Measurements from ENCODE around the gene NLRP1.

Gene NLRP1

DNA sequence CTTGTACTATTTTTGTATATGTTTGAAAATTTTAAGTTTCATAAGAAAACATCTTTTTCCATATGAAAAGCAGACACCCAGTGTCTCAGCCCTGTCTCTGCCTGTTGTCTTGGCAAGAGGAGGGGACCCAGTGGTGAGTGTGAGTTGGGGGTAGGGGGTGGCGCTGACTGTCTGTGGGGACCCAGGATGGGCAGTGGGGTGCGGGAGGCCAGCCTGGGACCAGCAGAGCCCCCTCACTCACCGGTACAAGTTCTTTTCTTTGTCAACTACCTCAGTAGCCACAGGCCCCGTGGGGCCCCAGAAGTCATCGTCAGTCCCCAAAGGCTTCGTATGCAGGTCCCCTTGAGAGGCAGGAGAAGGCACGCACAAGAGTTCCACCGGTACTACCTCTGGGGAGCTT is 51.7 kb downstream of the NLRP1 start:
- H3K4me3 ChIP-seq (replicated peaks; ENCODE audit: low read depth, low read length), result no peak overlapping the region
- no peak for DNase-seq (ENCODE audit: low read depth)
- TF ChIP-seq, protein P1, sequence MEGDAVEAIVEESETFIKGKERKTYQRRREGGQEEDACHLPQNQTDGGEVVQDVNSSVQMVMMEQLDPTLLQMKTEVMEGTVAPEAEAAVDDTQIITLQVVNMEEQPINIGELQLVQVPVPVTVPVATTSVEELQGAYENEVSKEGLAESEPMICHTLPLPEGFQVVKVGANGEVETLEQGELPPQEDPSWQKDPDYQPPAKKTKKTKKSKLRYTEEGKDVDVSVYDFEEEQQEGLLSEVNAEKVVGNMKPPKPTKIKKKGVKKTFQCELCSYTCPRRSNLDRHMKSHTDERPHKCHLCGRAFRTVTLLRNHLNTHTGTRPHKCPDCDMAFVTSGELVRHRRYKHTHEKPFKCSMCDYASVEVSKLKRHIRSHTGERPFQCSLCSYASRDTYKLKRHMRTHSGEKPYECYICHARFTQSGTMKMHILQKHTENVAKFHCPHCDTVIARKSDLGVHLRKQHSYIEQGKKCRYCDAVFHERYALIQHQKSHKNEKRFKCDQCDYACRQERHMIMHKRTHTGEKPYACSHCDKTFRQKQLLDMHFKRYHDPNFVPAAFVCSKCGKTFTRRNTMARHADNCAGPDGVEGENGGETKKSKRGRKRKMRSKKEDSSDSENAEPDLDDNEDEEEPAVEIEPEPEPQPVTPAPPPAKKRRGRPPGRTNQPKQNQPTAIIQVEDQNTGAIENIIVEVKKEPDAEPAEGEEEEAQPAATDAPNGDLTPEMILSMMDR (IDR thresholded peaks at IDR 0.05; ENCODE audit: low read length, missing control alignments), result no peak

DNA sequence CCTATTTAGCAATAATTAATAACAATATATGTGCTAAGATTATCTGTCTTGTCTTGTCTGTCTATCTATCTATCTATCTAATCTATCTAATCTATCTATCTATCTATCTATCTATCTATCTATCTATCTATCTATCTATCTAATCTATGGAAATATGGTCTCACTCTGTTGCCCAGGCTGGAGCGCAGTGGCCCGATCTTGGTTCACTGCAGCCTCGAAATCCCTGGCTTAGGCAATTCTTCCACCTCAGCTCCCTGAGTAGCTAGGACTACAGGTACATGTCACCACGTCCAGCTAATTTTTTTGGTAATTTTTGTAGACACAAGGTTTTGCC is 53.3 kb downstream of the NLRP1 start:
- no peak overlapping the region for H3K4me3 ChIP-seq (replicated peaks; ENCODE audit: low read depth, low read length)
- no peak for DNase-seq (ENCODE audit: low read depth)
- TF ChIP-seq, protein P1 (IDR thresholded peaks at IDR 0.05; ENCODE audit: low read length, missing control alignments), result no peak

- H3K4me3 ChIP-seq (replicated peaks; ENCODE audit: low read depth, low read length), result no peak overlapping the region
- TF ChIP-seq, protein P1 (IDR thresholded peaks at IDR 0.05; ENCODE audit: low read length, missing control alignments), result no peak
- DNase-seq (ENCODE audit: low read depth), result no peak
Measured at GRCh38 chr17:5530265-5531084, 53.8 kb downstream of the NLRP1 start.

GRCh38 chr17:5527601-5528250 is 56.6 kb downstream of the NLRP1 start:
- H3K4me3 ChIP-seq (replicated peaks; ENCODE audit: low read depth, low read length), result no peak overlapping the region
- no peak for DNase-seq (ENCODE audit: low read depth)
- TF ChIP-seq, protein P1 (IDR thresholded peaks at IDR 0.05; ENCODE audit: low read length, missing control alignments), result no peak

GRCh38 chr17:5526821-5527598 is 57.3 kb downstream of the NLRP1 start:
- peak; percentile 96 for DNase-seq (ENCODE audit: low read depth)
- H3K4me3 ChIP-seq (replicated peaks; ENCODE audit: low read depth, low read length), result no peak overlapping the region

GRCh38 chr17:5523249-5523648 is 61.1 kb downstream of the NLRP1 start:
- no peak overlapping the region for H3K4me3 ChIP-seq (replicated peaks; ENCODE audit: low read depth, low read length)
- TF ChIP-seq, protein P1 (IDR thresholded peaks at IDR 0.05; ENCODE audit: low read length, missing control alignments), result no peak
- no peak for DNase-seq (ENCODE audit: low read depth)

More at GRCh38 chr17:5526821-5527598, 57.3 kb downstream of the NLRP1 start:
- TF ChIP-seq, protein P1 (IDR thresholded peaks at IDR 0.05; ENCODE audit: low read length, missing control alignments), result no peak
